ENCODE results near the gene VMAC. TPM values are rescaled to one million over a fixed set of nuclear protein-coding genes. Genes with fewer than 3 reads are reported as not detected.

Gene VMAC
- total RNA-seq, 1 donor from 2014 or later, result 4.3 TPM

GRCh38 chr19:5877427-5877826 lies 27.2 kb upstream of the VMAC start:
- TF ChIP-seq, protein P1, sequence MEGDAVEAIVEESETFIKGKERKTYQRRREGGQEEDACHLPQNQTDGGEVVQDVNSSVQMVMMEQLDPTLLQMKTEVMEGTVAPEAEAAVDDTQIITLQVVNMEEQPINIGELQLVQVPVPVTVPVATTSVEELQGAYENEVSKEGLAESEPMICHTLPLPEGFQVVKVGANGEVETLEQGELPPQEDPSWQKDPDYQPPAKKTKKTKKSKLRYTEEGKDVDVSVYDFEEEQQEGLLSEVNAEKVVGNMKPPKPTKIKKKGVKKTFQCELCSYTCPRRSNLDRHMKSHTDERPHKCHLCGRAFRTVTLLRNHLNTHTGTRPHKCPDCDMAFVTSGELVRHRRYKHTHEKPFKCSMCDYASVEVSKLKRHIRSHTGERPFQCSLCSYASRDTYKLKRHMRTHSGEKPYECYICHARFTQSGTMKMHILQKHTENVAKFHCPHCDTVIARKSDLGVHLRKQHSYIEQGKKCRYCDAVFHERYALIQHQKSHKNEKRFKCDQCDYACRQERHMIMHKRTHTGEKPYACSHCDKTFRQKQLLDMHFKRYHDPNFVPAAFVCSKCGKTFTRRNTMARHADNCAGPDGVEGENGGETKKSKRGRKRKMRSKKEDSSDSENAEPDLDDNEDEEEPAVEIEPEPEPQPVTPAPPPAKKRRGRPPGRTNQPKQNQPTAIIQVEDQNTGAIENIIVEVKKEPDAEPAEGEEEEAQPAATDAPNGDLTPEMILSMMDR (IDR thresholded peaks at IDR 0.05; ENCODE audit: insufficient read depth, low read length, poor library complexity, severe bottlenecking), result no peak
- Histone ChIP-seq H3K27me3 (ENCODE audit: control insufficient read depth, insufficient read depth, low read length) (peaks cover 15% of the 10 kb centered on the region), H3K36me3 (ENCODE audit: control insufficient read depth, insufficient read depth, low read length) (no peaks in the 10 kb centered on the region), H3K4me3 (ENCODE audit: low read depth, low read length) (no peak overlapping the region)
- DNase-seq (ENCODE audit: low read depth), result no peak

- TF ChIP-seq, protein P1 (IDR thresholded peaks at IDR 0.05; ENCODE audit: insufficient read depth, low read length, poor library complexity, severe bottlenecking), result no peak
- Histone ChIP-seq H3K4me3 (ENCODE audit: low read depth, low read length) (no peak overlapping the region), H3K27me3 (ENCODE audit: control insufficient read depth, insufficient read depth, low read length) (peaks cover 15% of the 10 kb centered on the region), H3K36me3 (ENCODE audit: control insufficient read depth, insufficient read depth, low read length) (no peaks in the 10 kb centered on the region)
- DNase-seq (ENCODE audit: low read depth), result no peak
Measured at GRCh38 chr19:5877882-5878281, 26.8 kb upstream of the VMAC start.

GRCh38 chr19:5880196-5880595 lies 24.5 kb upstream of the VMAC start:
- TF ChIP-seq, protein P1 (IDR thresholded peaks at IDR 0.05; ENCODE audit: insufficient read depth, low read length, poor library complexity, severe bottlenecking), result no peak
- H3K36me3 ChIP-seq (ENCODE audit: control insufficient read depth, insufficient read depth, low read length), result no peaks in the 10 kb centered on the region
- no peak overlapping the region for H3K4me3 ChIP-seq (ENCODE audit: low read depth, low read length)
- DNase-seq (ENCODE audit: low read depth), result no peak
- peaks cover 18% of the 10 kb centered on the region for H3K27me3 ChIP-seq (ENCODE audit: control insufficient read depth, insufficient read depth, low read length)

- DNase-seq (ENCODE audit: low read depth), result no peak
- Histone ChIP-seq H3K27me3 (ENCODE audit: control insufficient read depth, insufficient read depth, low read length) (peaks cover 18% of the 10 kb centered on the region), H3K36me3 (ENCODE audit: control insufficient read depth, insufficient read depth, low read length) (no peaks in the 10 kb centered on the region), H3K4me3 (ENCODE audit: low read depth, low read length) (no peak overlapping the region)
- TF ChIP-seq, protein P1 (IDR thresholded peaks at IDR 0.05; ENCODE audit: insufficient read depth, low read length, poor library complexity, severe bottlenecking), result no peak
Measured at GRCh38 chr19:5880604-5881078, 24.0 kb upstream of the VMAC start.

DNA sequence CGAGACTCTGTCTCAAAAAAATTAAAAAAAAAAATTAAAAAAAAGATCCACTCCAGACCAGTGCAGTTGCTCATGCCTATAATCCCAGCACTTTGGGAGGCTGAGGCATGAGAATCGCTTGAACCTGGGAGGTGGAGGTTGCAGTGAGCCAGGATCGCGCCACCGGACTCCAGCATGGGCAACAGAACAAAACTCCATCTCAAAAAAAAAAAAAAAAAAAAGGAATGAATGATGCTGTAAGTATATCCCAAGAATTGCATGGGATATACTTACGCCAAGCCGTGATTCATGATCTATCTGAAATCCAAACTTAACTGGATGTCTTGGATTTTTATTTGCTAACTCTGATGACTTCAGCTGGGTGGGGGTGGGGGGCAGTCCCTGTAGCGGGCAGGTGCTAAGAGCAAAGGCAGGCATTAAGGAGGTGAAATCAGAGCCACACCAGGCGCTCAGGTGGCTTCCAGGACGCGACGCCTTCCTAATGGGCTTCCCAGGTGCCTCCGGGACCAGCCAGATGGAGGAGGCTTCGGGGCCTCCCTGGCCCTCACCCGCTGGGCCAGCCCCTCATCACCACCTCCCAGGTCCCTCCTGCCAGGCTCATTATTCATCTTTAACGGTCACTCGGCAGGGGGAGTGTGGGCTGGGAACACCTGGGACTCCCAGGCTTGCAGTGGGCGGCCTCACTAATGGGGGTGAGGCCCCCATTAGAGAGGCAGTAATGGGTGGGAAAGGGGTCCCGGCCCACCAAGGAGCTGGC lies 23.0 kb upstream of the VMAC start:
- no peak for DNase-seq (ENCODE audit: low read depth)
- Histone ChIP-seq H3K36me3 (ENCODE audit: control insufficient read depth, insufficient read depth, low read length) (no peaks in the 10 kb centered on the region), H3K4me3 (ENCODE audit: low read depth, low read length) (no peak overlapping the region), H3K27me3 (ENCODE audit: control insufficient read depth, insufficient read depth, low read length) (peaks cover 18% of the 10 kb centered on the region)
- TF ChIP-seq, protein P1 (IDR thresholded peaks at IDR 0.05; ENCODE audit: insufficient read depth, low read length, poor library complexity, severe bottlenecking), result no peak
